ENCODE results near the gene IGLON5. TPM values are rescaled to one million over a fixed set of nuclear protein-coding genes. Genes with fewer than 3 reads are reported as not detected.

Gene IGLON5
- total RNA-seq, 1 experiment from 2014 or later, result 41.2 TPM

GRCh38 chr19:51367255-51367564 is 55.8 kb downstream of the IGLON5 start (continued):
- TF ChIP-seq RELA (CRISPR knock-in tag; IDR thresholded peaks at IDR 0.05; ENCODE audit: borderline replicate concordance) (no peak), FOXK1 (CRISPR knock-in tag; IDR thresholded peaks at IDR 0.05) (no peak)

GRCh38 chr19:51367565-51368365 is 56.3 kb downstream of the IGLON5 start:
- Mint-ChIP-seq H3K27me3 (ENCODE audit: low read depth) (peaks cover 21% of the 10 kb centered on the region), H3K9me3 (no peaks in the 10 kb centered on the region), H3K36me3 (no peaks in the 10 kb centered on the region), H3K27ac (no peak overlapping the region), H3K4me3 (peak overlapping the region; percentile 99), H3K4me1 (peaks cover 30% of the 10 kb centered on the region)
- DNase-seq (ENCODE audit: low spot score), result peak; percentile 100
- ChIA-PET CTCF (interaction anchor here (0.6 to 3.7 kb wide), 17 partner anchors 22 to 437 kb away, joined by 3 to 25 read pairs (median 4); partner anchors contain the start of genes C19orf84, KLK10 and SIGLEC10), POLR2A (interaction anchor here (0.6 to 1.7 kb wide), 10 partner anchors 13 to 321 kb away, joined by 3 to 13 read pairs (median 5); partner anchors contain the start of genes C19orf84, LIM2 and VSIG10L)
- peak; percentile 88 for ATAC-seq
- TF ChIP-seq TEAD4 (CRISPR knock-in tag; IDR thresholded peaks at IDR 0.05) (no peak), E2F5 (CRISPR knock-in tag; IDR thresholded peaks at IDR 0.05) (peak; percentile 38; the same call in 1 of the 2 replicates), GRHL2 (CRISPR knock-in tag; IDR thresholded peaks at IDR 0.05; ENCODE audit: insufficient replicate concordance, severe bottlenecking) (no peak), CREM (CRISPR knock-in tag; IDR thresholded peaks at IDR 0.05) (0 out of 2 replicates have a peak, but pooled peaks have one; percentile 60), JAZF1 (CRISPR knock-in tag; IDR thresholded peaks at IDR 0.05) (no peak), ATF6 (CRISPR knock-in tag; IDR thresholded peaks at IDR 0.05) (no peak), ZNF281 (CRISPR knock-in tag; IDR thresholded peaks at IDR 0.05) (peak; percentile 44; the same call in 1 of the 2 replicates), RELA (CRISPR knock-in tag; IDR thresholded peaks at IDR 0.05; ENCODE audit: borderline replicate concordance) (no peak), HMGXB4 (CRISPR knock-in tag; IDR thresholded peaks at IDR 0.05) (peak; percentile 68; the same call in 1 of the 2 replicates), GABPB1 (CRISPR knock-in tag; IDR thresholded peaks at IDR 0.05) (peak; percentile 48), HMGA2 (CRISPR knock-in tag; IDR thresholded peaks at IDR 0.05) (no peak), AR (CRISPR knock-in tag; IDR thresholded peaks at IDR 0.05) (no peak), SMAD4 (CRISPR knock-in tag; IDR thresholded peaks at IDR 0.05) (no peak), MYBL2 (CRISPR knock-in tag; IDR thresholded peaks at IDR 0.05) (no peak; the same call in none of the 2 replicates), IRF2 (CRISPR knock-in tag; IDR thresholded peaks at IDR 0.05; ENCODE audit: borderline replicate concordance, low read depth) (no peak)
- TF ChIP-seq, protein P1, sequence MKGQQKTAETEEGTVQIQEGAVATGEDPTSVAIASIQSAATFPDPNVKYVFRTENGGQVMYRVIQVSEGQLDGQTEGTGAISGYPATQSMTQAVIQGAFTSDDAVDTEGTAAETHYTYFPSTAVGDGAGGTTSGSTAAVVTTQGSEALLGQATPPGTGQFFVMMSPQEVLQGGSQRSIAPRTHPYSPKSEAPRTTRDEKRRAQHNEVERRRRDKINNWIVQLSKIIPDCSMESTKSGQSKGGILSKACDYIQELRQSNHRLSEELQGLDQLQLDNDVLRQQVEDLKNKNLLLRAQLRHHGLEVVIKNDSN (CRISPR knock-in tag; IDR thresholded peaks at IDR 0.05), result no peak; the same call in 1 of the 2 replicates
- TF ChIP-seq, protein P2, sequence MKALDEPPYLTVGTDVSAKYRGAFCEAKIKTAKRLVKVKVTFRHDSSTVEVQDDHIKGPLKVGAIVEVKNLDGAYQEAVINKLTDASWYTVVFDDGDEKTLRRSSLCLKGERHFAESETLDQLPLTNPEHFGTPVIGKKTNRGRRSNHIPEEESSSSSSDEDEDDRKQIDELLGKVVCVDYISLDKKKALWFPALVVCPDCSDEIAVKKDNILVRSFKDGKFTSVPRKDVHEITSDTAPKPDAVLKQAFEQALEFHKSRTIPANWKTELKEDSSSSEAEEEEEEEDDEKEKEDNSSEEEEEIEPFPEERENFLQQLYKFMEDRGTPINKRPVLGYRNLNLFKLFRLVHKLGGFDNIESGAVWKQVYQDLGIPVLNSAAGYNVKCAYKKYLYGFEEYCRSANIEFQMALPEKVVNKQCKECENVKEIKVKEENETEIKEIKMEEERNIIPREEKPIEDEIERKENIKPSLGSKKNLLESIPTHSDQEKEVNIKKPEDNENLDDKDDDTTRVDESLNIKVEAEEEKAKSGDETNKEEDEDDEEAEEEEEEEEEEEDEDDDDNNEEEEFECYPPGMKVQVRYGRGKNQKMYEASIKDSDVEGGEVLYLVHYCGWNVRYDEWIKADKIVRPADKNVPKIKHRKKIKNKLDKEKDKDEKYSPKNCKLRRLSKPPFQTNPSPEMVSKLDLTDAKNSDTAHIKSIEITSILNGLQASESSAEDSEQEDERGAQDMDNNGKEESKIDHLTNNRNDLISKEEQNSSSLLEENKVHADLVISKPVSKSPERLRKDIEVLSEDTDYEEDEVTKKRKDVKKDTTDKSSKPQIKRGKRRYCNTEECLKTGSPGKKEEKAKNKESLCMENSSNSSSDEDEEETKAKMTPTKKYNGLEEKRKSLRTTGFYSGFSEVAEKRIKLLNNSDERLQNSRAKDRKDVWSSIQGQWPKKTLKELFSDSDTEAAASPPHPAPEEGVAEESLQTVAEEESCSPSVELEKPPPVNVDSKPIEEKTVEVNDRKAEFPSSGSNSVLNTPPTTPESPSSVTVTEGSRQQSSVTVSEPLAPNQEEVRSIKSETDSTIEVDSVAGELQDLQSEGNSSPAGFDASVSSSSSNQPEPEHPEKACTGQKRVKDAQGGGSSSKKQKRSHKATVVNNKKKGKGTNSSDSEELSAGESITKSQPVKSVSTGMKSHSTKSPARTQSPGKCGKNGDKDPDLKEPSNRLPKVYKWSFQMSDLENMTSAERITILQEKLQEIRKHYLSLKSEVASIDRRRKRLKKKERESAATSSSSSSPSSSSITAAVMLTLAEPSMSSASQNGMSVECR (CRISPR knock-in tag; IDR thresholded peaks at IDR 0.05; ENCODE audit: borderline replicate concordance), result no peak; the same call in 1 of the 2 replicates

All from WTC11 (cell line).